Endodermal cell (in vitro differentiated cells): ENCODE measurements around the gene TRIM62. TPM values are rescaled to one million over a fixed set of nuclear protein-coding genes. Genes with fewer than 3 reads are reported as not detected.

Experiments used
- DNase-seq: peaks from one replicate; pipeline ENCODE4 v3.0.0-alpha.2; 2017
- H3K27ac ChIP-seq: 2 replicates; pipeline ENCODE4 v1.5.1; 2013; ENCODE audit warnings: mild to moderate bottlenecking, low read depth, low read length, moderate library complexity
- H3K27me3 ChIP-seq: 2 replicates; pipeline ENCODE4 v1.6.1; 2013; ENCODE audit warnings: mild to moderate bottlenecking, low read length, moderate library complexity; ENCODE audit not compliant: insufficient read depth, control insufficient read depth, poor library complexity, severe bottlenecking
- H3K36me3 ChIP-seq: 2 replicates; pipeline ENCODE4 v1.7.0; 2013; ENCODE audit warnings: mild to moderate bottlenecking, low read length, moderate library complexity; ENCODE audit not compliant: control insufficient read depth, insufficient read depth
- H3K4me1 ChIP-seq: one replicate; pipeline ENCODE4 v1.7.0; 2013; ENCODE audit warnings: low read length; ENCODE audit not compliant: control insufficient read depth, insufficient read depth
- H3K4me3 ChIP-seq: 2 replicates; pipeline ENCODE4 v1.5.1; 2013; ENCODE audit warnings: mild to moderate bottlenecking, low read length, moderate library complexity
- H3K9ac ChIP-seq: 2 replicates; pipeline ENCODE4 v1.6.1; 2013; ENCODE audit warnings: mild to moderate bottlenecking, low read length, moderate library complexity; ENCODE audit not compliant: poor library complexity, severe bottlenecking; ENCODE audit errors: extremely low read depth
- H3K9me3 ChIP-seq: 2 replicates; pipeline ENCODE4 v1.6.1; 2013; ENCODE audit warnings: mild to moderate bottlenecking, low read length, moderate library complexity; ENCODE audit not compliant: control insufficient read depth
- H3K27ac Mint-ChIP-seq: 2 replicates; pipeline ENCODE4 v1.8.0; 2020; ENCODE audit warnings: mixed read lengths
- H3K27me3 Mint-ChIP-seq: 2 replicates; pipeline ENCODE4 v1.8.0; 2021; ENCODE audit warnings: mild to moderate bottlenecking, mixed read lengths; ENCODE audit not compliant: insufficient read depth
- H3K36me3 Mint-ChIP-seq: 2 replicates; pipeline ENCODE4 v1.8.0; 2020; ENCODE audit warnings: low read depth, mixed read lengths
- H3K4me1 Mint-ChIP-seq: 2 replicates; pipeline ENCODE4 v1.8.0; 2020; ENCODE audit warnings: mixed read lengths
- H3K4me3 Mint-ChIP-seq: 2 replicates; pipeline ENCODE4 v1.8.0; 2020; ENCODE audit warnings: mild to moderate bottlenecking, moderate library complexity, mixed read lengths
- H3K9me3 Mint-ChIP-seq: 2 replicates; pipeline ENCODE4 v1.8.0; 2020; ENCODE audit warnings: mild to moderate bottlenecking, mixed read lengths
- CTCF ChIP-seq: fragments of 200-600 bp; sonication (generic); conservative IDR thresholded peaks from 2 replicates; pipeline ENCODE4 v1.5.0; 2021; ENCODE audit warnings: antibody characterized with exemption, mild to moderate bottlenecking
- WGBS, 2 experiments: methylation state at CpG; one replicate each; pipeline versions ENCODE4 v1.1.5 to v1.1.7; 2013; ENCODE audit warnings: missing lambda C conversion rate in 2 of 2, mixed read lengths in 1 of 2; ENCODE audit not compliant: insufficient coverage in 1 of 2, insufficient read length in 1 of 2; 5-methylcytosine and 5-hydroxymethylcytosine counted together
- total RNA-seq, 2 donors: library from RNA; stranded (reverse); fragmentation: NEBNext Ultra II Directional in 1 of 2; extraction: Animal tissue kit (Norgen Biotek cat#: 25700) in 1 of 2; gene quantifications; 2 replicates in 1 of 2; 3 replicates in 1 of 2; pipeline ENCODE4 v1.2.1, GENCODE V29; 2021

The TRIM62 gene
- total RNA-seq, 2 donors from 2014 or later, result 5.1 to 6.0 TPM

DNA sequence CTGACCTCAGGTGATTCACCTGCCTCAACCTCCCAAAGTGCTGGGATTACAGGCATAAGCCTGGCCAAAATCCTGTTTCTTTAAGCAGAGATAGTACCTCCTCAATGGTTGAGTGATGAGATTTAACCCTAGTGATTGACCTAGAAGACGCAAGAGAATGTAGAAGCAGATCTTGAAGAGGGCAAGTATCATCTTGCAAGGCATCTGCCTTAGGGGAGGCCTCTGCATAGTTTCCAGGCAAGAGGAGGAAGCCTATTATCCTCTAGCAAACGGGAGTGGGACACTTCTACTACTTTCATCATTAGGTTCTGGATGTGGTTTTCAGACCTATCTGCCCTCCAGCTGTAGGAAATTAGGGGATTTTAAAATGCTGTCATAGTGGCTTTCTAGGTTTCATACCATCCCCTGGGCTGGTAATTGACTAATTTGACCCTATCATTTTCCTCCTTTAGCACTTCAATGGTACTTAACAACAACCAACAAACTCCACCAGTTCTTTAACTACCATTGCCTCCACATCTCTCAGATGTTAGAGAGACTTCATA is 10.0 kb upstream of the TRIM62 start:
- no peak for TF ChIP-seq CTCF
- Mint-ChIP-seq H3K36me3 (no peaks in the 10 kb centered on the region), H3K4me3 (no peak overlapping the region), H3K9me3 (no peaks in the 10 kb centered on the region), H3K4me1 (no peaks in the 10 kb centered on the region), H3K27ac (no peak overlapping the region), H3K27me3 (peaks cover 31% of the 10 kb centered on the region)
- peaks cover 21% of the 10 kb centered on the region for H3K27me3 ChIP-seq
- no peaks in the 10 kb centered on the region for H3K9me3 ChIP-seq
- DNase-seq, result no peak
- H3K9ac ChIP-seq, result no peak overlapping the region
- no peaks in the 10 kb centered on the region for H3K4me1 ChIP-seq
- H3K4me3 ChIP-seq, result no peak overlapping the region
- no peak overlapping the region for H3K27ac ChIP-seq
- no peaks in the 10 kb centered on the region for H3K36me3 ChIP-seq
- WGBS, 2 experiments, result 85 to 88% methylated on average over 1 to 2 of the region's 2 CpGs

GRCh38 chr1:33190701-33191100 is 8.9 kb upstream of the TRIM62 start:
- Mint-ChIP-seq H3K4me3 (no peak overlapping the region), H3K27ac (no peak overlapping the region), H3K27me3 (peaks cover 32% of the 10 kb centered on the region), H3K36me3 (no peaks in the 10 kb centered on the region), H3K9me3 (no peaks in the 10 kb centered on the region), H3K4me1 (no peaks in the 10 kb centered on the region)
- DNase-seq, result no peak
- Histone ChIP-seq H3K36me3 (no peaks in the 10 kb centered on the region), H3K27ac (no peak overlapping the region), H3K4me3 (no peak overlapping the region), H3K4me1 (no peaks in the 10 kb centered on the region), H3K27me3 (peaks cover 21% of the 10 kb centered on the region), H3K9ac (no peak overlapping the region), H3K9me3 (no peaks in the 10 kb centered on the region)
- 84 to 100% methylated on average over 2 of the region's 2 CpGs for WGBS, 2 experiments
- no peak for TF ChIP-seq CTCF

- Mint-ChIP-seq H3K27ac (no peak overlapping the region), H3K4me1 (no peaks in the 10 kb centered on the region), H3K27me3 (peaks cover 28% of the 10 kb centered on the region), H3K9me3 (no peaks in the 10 kb centered on the region), H3K36me3 (no peaks in the 10 kb centered on the region), H3K4me3 (no peak overlapping the region)
- H3K27ac ChIP-seq, result no peak overlapping the region
- no peaks in the 10 kb centered on the region for H3K9me3 ChIP-seq
- H3K27me3 ChIP-seq, result peaks cover 5% of the 10 kb centered on the region
- no peaks in the 10 kb centered on the region for H3K4me1 ChIP-seq
- TF ChIP-seq CTCF, result no peak
- no peak overlapping the region for H3K9ac ChIP-seq
- H3K4me3 ChIP-seq, result no peak overlapping the region
- no peak for DNase-seq
- no peaks in the 10 kb centered on the region for H3K36me3 ChIP-seq
- 81 to 87% methylated on average over 3 to 6 of the region's 6 CpGs for WGBS, 2 experiments
Measured at GRCh38 chr1:33188572-33189275, 6.9 kb upstream of the TRIM62 start.
